Measurements from ENCODE around the gene MACROD2.

Gene MACROD2

GRCh38 chr20:14568225-14568624 lies 572.9 kb downstream of the MACROD2 start:
- no peaks in the 10 kb centered on the region for H3K9me3 ChIP-seq
- no peak overlapping the region for H3K27ac ChIP-seq
- TF ChIP-seq CTCF (IDR thresholded peaks at IDR 0.05), result no peak
- no peaks in the 10 kb centered on the region for H3K36me3 ChIP-seq
- no peaks in the 10 kb centered on the region for H3K27me3 ChIP-seq
- H3K4me3 ChIP-seq (ENCODE audit: low read depth in 1 of 2, low read length in 1 of 2), result no peak overlapping the region
- no peaks in the 10 kb centered on the region for H3K4me1 ChIP-seq (ENCODE audit: control insufficient read depth in 1 of 2, insufficient read depth in 1 of 2, low read depth in 1 of 2, low read length in 1 of 2)

DNA sequence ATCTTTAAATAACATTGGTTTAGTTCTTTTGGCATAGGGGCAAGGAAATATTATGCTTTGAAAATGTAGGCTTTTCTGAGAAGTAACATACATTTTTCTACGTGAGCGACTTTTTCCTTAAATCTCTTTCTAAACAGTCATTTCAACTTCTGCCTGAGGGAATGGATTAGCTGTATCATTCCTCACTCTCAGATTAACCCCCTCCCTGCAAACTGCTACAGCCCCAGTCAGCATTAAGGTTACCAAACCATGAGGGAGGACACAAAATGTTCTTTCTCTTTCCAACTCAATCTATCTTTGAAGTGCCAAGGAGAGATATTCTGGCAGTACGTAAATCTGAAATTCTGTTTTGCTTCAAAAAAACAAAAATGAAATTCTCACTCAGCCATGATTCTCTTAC lies 573.4 kb downstream of the MACROD2 start:
- Histone ChIP-seq H3K4me3 (ENCODE audit: low read depth in 1 of 2, low read length in 1 of 2) (no peak overlapping the region), H3K36me3 (no peaks in the 10 kb centered on the region), H3K27ac (no peak overlapping the region), H3K27me3 (no peaks in the 10 kb centered on the region), H3K4me1 (ENCODE audit: control insufficient read depth in 1 of 2, insufficient read depth in 1 of 2, low read depth in 1 of 2, low read length in 1 of 2) (no peaks in the 10 kb centered on the region), H3K9me3 (no peaks in the 10 kb centered on the region)
- TF ChIP-seq CTCF (IDR thresholded peaks at IDR 0.05), result no peak

GRCh38 chr20:14569641-14570040 lies 574.3 kb downstream of the MACROD2 start:
- no peak for TF ChIP-seq CTCF (IDR thresholded peaks at IDR 0.05)
- Histone ChIP-seq H3K27me3 (no peaks in the 10 kb centered on the region), H3K4me3 (ENCODE audit: low read depth in 1 of 2, low read length in 1 of 2) (no peak overlapping the region), H3K36me3 (no peaks in the 10 kb centered on the region), H3K4me1 (ENCODE audit: control insufficient read depth in 1 of 2, insufficient read depth in 1 of 2, low read depth in 1 of 2, low read length in 1 of 2) (no peaks in the 10 kb centered on the region), H3K9me3 (no peaks in the 10 kb centered on the region), H3K27ac (no peak overlapping the region)

DNA sequence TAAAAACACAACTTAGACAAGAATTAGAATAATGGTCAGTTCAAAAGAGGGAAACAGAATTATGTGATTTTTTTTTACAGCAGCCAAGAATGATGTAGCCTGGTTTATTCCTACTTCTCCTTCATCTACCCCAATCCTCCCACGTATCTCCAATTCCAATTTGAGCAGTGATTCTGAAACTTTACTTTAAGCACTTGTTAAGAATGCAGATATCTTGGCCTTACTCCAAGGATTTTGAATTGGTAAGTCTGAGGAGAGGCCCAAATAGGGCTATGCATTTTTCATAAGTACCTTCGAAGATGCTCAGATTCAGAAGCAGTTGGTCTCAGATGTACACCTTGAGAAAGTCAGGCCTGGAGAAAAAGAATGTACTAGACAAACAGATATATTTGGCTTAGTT lies 575.5 kb downstream of the MACROD2 start:
- Histone ChIP-seq H3K36me3 (no peaks in the 10 kb centered on the region), H3K9me3 (no peaks in the 10 kb centered on the region), H3K4me3 (ENCODE audit: low read depth in 1 of 2, low read length in 1 of 2) (no peak overlapping the region), H3K4me1 (ENCODE audit: control insufficient read depth in 1 of 2, insufficient read depth in 1 of 2, low read depth in 1 of 2, low read length in 1 of 2) (no peaks in the 10 kb centered on the region), H3K27me3 (no peaks in the 10 kb centered on the region), H3K27ac (no peak overlapping the region)
- no peak for TF ChIP-seq CTCF (IDR thresholded peaks at IDR 0.05)

GRCh38 chr20:14573676-14574075 lies 578.4 kb downstream of the MACROD2 start:
- Histone ChIP-seq H3K4me1 (ENCODE audit: control insufficient read depth in 1 of 2, insufficient read depth in 1 of 2, low read depth in 1 of 2, low read length in 1 of 2) (no peaks in the 10 kb centered on the region), H3K9me3 (no peaks in the 10 kb centered on the region), H3K27ac (no peak overlapping the region), H3K36me3 (no peaks in the 10 kb centered on the region), H3K27me3 (no peaks in the 10 kb centered on the region), H3K4me3 (ENCODE audit: low read depth in 1 of 2, low read length in 1 of 2) (no peak overlapping the region)
- TF ChIP-seq CTCF (IDR thresholded peaks at IDR 0.05), result no peak
